Panc1 (cell line): ENCODE data around the gene XPNPEP1.

ENCODE experiments used
- CTCF ChIP-seq: fragments of 450-650 bp; IDR thresholded peaks from 2 replicates; pipeline ENCODE4 v1.5.1; 2017; ENCODE audit warnings: mild to moderate bottlenecking
- REST ChIP-seq, 2 experiments: IDR thresholded peaks; 2 replicates each; pipeline ENCODE4 v1.6.1; 2011 to 2012; ENCODE audit warnings: low read depth in 2 of 2, control low read depth in 1 of 2, low read length in 1 of 2, mild to moderate bottlenecking in 1 of 2, moderate library complexity in 1 of 2; ENCODE audit not compliant: insufficient read depth in 1 of 2
- SIN3A ChIP-seq: IDR thresholded peaks from 2 replicates; pipeline ENCODE4 v1.6.1; 2012; ENCODE audit warnings: low read depth, mild to moderate bottlenecking, low read length, moderate library complexity, borderline replicate concordance; ENCODE audit not compliant: insufficient read depth

GRCh38 chr10:109883859-109884771, 39.2 kb downstream of the XPNPEP1 start:
- no peak for TF ChIP-seq REST (IDR thresholded peaks at IDR 0.05; ENCODE audit: insufficient read depth in 1 of 2, low read depth in 2 of 2, low read length in 1 of 2)
- TF ChIP-seq CTCF, result peak; percentile 98
- TF ChIP-seq SIN3A, result no peak
